Stomach (tissue), 9 donors: ENCODE measurements around the gene CCDC88C. TPM values are rescaled to one million over a fixed set of nuclear protein-coding genes. Genes with fewer than 3 reads are reported as not detected.

Experiments used
- DNase-seq, 2 donors: peaks; one replicate each; pipeline versions ENCODE4 v3.0.0 to v3.0.0-alpha.2; 2013 to 2019
- H3K27ac ChIP-seq, 5 donors: fragments of 200-600 bp in 4 of 5; sonication (generic) in 4 of 5; one replicate each; pipeline ENCODE4 v1.5.1; 2013 to 2019; ENCODE audit warnings: mild to moderate bottlenecking in 1 of 5, moderate library complexity in 1 of 5
- H3K27me3 ChIP-seq, 3 donors: fragments of 200-600 bp; sonication (generic); one replicate each; pipeline ENCODE4 v1.5.1; 2017 to 2019; ENCODE audit warnings: mixed run types in 1 of 3
- H3K36me3 ChIP-seq, 4 donors: fragments of 200-600 bp; sonication (generic); 1 replicate in 3 of 4; 2 replicates in 1 of 4; pipeline ENCODE4 v1.5.1; 2016 to 2019
- H3K4me1 ChIP-seq, 4 donors: fragments of 200-600 bp; sonication (generic); one replicate each; pipeline ENCODE4 v1.5.1; 2016 to 2019
- H3K4me3 ChIP-seq, 4 donors: fragments of 200-600 bp; sonication (generic) in 3 of 4; one replicate each; pipeline ENCODE4 v1.5.1; 2016 to 2019; ENCODE audit warnings: mild to moderate bottlenecking in 1 of 4
- H3K9me3 ChIP-seq, 4 donors: fragments of 200-600 bp; sonication (generic); one replicate each; pipeline ENCODE4 v1.5.1; 2016 to 2019
- CTCF ChIP-seq, 7 experiments: fragments of 450-650 bp in 4 of 7; fragments of 200-600 bp in 3 of 7; sonication (generic) in 3 of 7; IDR thresholded peaks; one replicate each; pipeline ENCODE4 v1.5.1; 2016 to 2019; ENCODE audit warnings: antibody characterized with exemption in 7 of 7, control low read depth in 2 of 7, mild to moderate bottlenecking in 1 of 7
- EP300 ChIP-seq: sonication (generic); formaldehyde crosslinking; IDR thresholded peaks from one replicate; pipeline ENCODE4 v1.6.1; 2017; ENCODE audit warnings: antibody characterized with exemption
- POLR2A ChIP-seq, 4 donors: fragments of 450-650 bp; IDR thresholded peaks; one replicate each; pipeline ENCODE4 v1.6.1; 2016; ENCODE audit warnings: antibody characterized with exemption in 4 of 4, control low read depth in 2 of 4, mild to moderate bottlenecking in 1 of 4, moderate library complexity in 1 of 4
- POLR2AphosphoS5 ChIP-seq, 3 donors: sonication (generic); formaldehyde crosslinking; IDR thresholded peaks; one replicate each; pipeline ENCODE4 v1.6.1; 2016; ENCODE audit warnings: antibody characterized with exemption in 3 of 3
- whole genome bisulfite sequencing, 5 donors: extraction: QIAGEN DNeasy Blood & Tissue Kit in 3 of 5; methylation state at CpG; one replicate each; pipeline versions ENCODE4 v1.1.5 to v1.1.7; 2013 to 2018; 5-methylcytosine and 5-hydroxymethylcytosine counted together
- intact Hi-C: fragments of 100-400 bp; cut with DNase I; formaldehyde crosslinking; loops from one replicate; pipeline ENCODE4 v1.15.1; 2023; ENCODE audit warnings: low total_unique reads
- polyA plus RNA-seq, 3 donors: library from polyadenylated mRNA; stranded (reverse); fragments of 200-250 nt; gene quantifications; one replicate each; pipeline ENCODE4 v1.2.3, GENCODE V29; 2013
- total RNA-seq, 5 donors: library from RNA; depleted of rRNA; stranded (reverse); fragments of >200 nt; gene quantifications; one replicate each; pipeline versions ENCODE4 v1.1.0 to v1.2.3, GENCODE V29; 2014 to 2016
- donor health status: healthy with polysubstance abuse.
- donor health status: Bipolar disorder and iron deficiency.
- donor health status: healthy.

Gene CCDC88C
- total and polyA plus RNA-seq, 8 donors = 10.5 to 66.9 (median 22.3) TPM

- 12 to 28% (median 27%) methylated on average over 6 of the region's 6 CpGs for WGBS, 5 donors
- no peaks in the 10 kb centered on the region for H3K27me3 ChIP-seq
- peaks cover 0 to 5% (median 5%) of the 10 kb centered on the region in 4 donors for H3K36me3 ChIP-seq
- H3K4me3 ChIP-seq = no peak overlapping the region
- intact Hi-C loops = no loop called here
- peak overlapping the region; percentile 77 to 93 (median 82) for H3K27ac ChIP-seq
- no peak for DNase-seq
- no peaks in the 10 kb centered on the region for H3K9me3 ChIP-seq
- H3K4me1 ChIP-seq = peaks cover 71 to 91% (median 88%) of the 10 kb centered on the region in 4 donors
- no peak for TF ChIP-seq CTCF (IDR thresholded peaks at IDR 0.05)
- TF ChIP-seq EP300 = no peak
- no peak for TF ChIP-seq POLR2AphosphoS5 (IDR thresholded peaks at IDR 0.05)
- TF ChIP-seq POLR2A (IDR thresholded peaks at IDR 0.05) = no peak
These were observed 15.3 kb downstream of the CCDC88C start for GRCh38 chr14:91402348-91402747.

GRCh38 chr14:91401751-91402150 is 15.9 kb downstream of the CCDC88C start:
- H3K9me3 ChIP-seq = no peaks in the 10 kb centered on the region
- no peaks in the 10 kb centered on the region for H3K36me3 ChIP-seq
- WGBS, 5 donors = 80 to 88% (median 86%) methylated on average over 7 of the region's 7 CpGs
- DNase-seq = no peak
- TF ChIP-seq EP300 (no peak), POLR2A (IDR thresholded peaks at IDR 0.05) (no peak), CTCF (IDR thresholded peaks at IDR 0.05) (no peak), POLR2AphosphoS5 (IDR thresholded peaks at IDR 0.05) (no peak)
- H3K4me3 ChIP-seq = no peak overlapping the region
- H3K27ac ChIP-seq = peak overlapping the region; percentile 77 to 93 (median 82)
- intact Hi-C loops = no loop called here
- H3K27me3 ChIP-seq = no peaks in the 10 kb centered on the region
- H3K4me1 ChIP-seq = peaks cover 76 to 96% (median 93%) of the 10 kb centered on the region in 4 donors

GRCh38 chr14:91400696-91401095 is 16.9 kb downstream of the CCDC88C start:
- intact Hi-C loops = no loop called here
- peak overlapping the region in 1 of 4 donors; percentile 42 for H3K4me3 ChIP-seq
- no peaks in the 10 kb centered on the region for H3K9me3 ChIP-seq
- H3K4me1 ChIP-seq = peaks cover 69 to 94% (median 88%) of the 10 kb centered on the region in 4 donors
- H3K27me3 ChIP-seq = no peaks in the 10 kb centered on the region
- H3K27ac ChIP-seq = peak overlapping the region; percentile 37 to 93 (median 66)
- H3K36me3 ChIP-seq = no peaks in the 10 kb centered on the region
- TF ChIP-seq POLR2A (IDR thresholded peaks at IDR 0.05) = no peak
- TF ChIP-seq CTCF (IDR thresholded peaks at IDR 0.05) = no peak
- TF ChIP-seq POLR2AphosphoS5 (IDR thresholded peaks at IDR 0.05) = no peak
- no peak for TF ChIP-seq EP300
- DNase-seq = no peak
- WGBS, 5 donors = 22 to 54% (median 40%) methylated on average over 1 of the region's 1 CpG

- WGBS, 5 donors = 38 to 66% (median 45%) methylated on average over 20 of the region's 20 CpGs
These were observed 17.6 kb downstream of the CCDC88C start for GRCh38 chr14:91399868-91400640.

More at GRCh38 chr14:91399868-91400640, 17.6 kb downstream of the CCDC88C start:
- peak overlapping the region; percentile 37 to 93 (median 66) for H3K27ac ChIP-seq
- no peaks in the 10 kb centered on the region for H3K36me3 ChIP-seq
- H3K4me3 ChIP-seq = peak overlapping the region in 3 of 4 donors; percentile 22 to 42 (median 37)
- intact Hi-C loops = no loop called here
- DNase-seq = peak in 1 of 2 donors; percentile 56
- H3K4me1 ChIP-seq = peaks cover 67 to 94% (median 83%) of the 10 kb centered on the region in 4 donors
- H3K9me3 ChIP-seq = no peaks in the 10 kb centered on the region
- H3K27me3 ChIP-seq = no peaks in the 10 kb centered on the region
- TF ChIP-seq POLR2AphosphoS5 (IDR thresholded peaks at IDR 0.05) (no peak), POLR2A (IDR thresholded peaks at IDR 0.05) (no peak), CTCF (IDR thresholded peaks at IDR 0.05) (no peak), EP300 (no peak)
